GM10248 (cell line): ENCODE results near the gene GMDS.

ENCODE experiments used
- CTCF ChIA-PET: fragments of 300-600 bp; sonication (Branson Sonifier 250); formaldehyde crosslinking; extraction: SDS; loops from one replicate; lab custom pipeline; 2021; ENCODE audit warnings: antibody characterized with exemption; lab: Yijun Ruan, JAX
- POLR2A ChIA-PET: fragments of 350-650 bp; sonication (Branson Sonifier 250); formaldehyde crosslinking; extraction: SDS; loops from one replicate; lab custom pipeline; 2020; ENCODE audit warnings: antibody characterized with exemption; lab: Yijun Ruan, JAX
- DNase-seq: peaks from one replicate; pipeline ENCODE4 v3.0.0; 2012; ENCODE audit errors: extremely low spot score
- CTCF ChIP-seq: IDR thresholded peaks from 2 replicates; pipeline ENCODE4 v1.5.1; 2012; ENCODE audit warnings: mild to moderate bottlenecking, low read depth; ENCODE audit errors: extremely low read depth, missing control alignments, control extremely low read depth

Gene GMDS

DNA sequence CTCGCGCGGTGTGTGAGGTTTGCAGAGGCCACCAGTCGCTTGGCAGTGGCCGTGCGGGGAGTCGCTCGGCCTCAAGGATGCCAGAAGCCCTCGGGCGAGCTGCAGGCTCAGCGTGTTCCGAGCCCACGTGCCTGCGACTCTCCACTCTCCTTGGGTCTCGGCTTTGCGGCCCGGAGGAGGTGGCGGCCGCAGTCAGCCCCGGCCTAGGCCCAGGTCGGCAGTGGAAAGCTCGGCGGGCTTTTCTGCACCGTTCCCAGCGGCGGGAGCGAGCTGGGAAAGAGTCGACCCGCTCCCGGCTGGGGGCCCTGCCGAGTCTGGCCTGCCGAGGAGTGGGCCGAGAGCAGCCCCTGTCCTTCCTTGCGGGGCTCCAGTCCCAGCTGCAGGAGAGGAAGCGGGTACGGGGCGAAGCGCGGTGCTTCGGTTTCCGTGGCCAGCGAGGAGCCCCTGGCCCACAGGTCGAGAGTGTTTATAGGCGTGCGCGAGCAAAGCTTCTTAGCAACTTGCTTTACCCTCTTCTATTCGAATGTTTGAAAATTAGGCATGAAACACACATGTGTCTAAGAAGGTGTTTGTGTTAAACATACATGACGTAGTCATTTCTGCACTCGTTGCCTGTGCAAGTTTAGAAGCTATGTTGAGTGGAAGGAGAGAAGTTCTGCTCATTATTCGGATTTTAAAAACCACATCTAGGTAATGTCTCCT is 630.1 kb downstream of the GMDS start:
- ChIA-PET POLR2A (no interaction called here), CTCF (interaction anchor here (1.2 to 1.3 kb wide), 2 partner anchors 489 to 739 kb away, joined by 5 read pairs; no protein-coding TSS in a partner anchor)
- DNase-seq = no peak
- TF ChIP-seq CTCF = no peak

GRCh38 chr6:1614448-1615150 is 630.8 kb downstream of the GMDS start:
- ChIA-PET POLR2A (no interaction called here), CTCF (interaction anchor here (1.2 to 1.3 kb wide), 2 partner anchors 490 to 739 kb away, joined by 5 read pairs; no protein-coding TSS in a partner anchor)
- no peak for DNase-seq
- TF ChIP-seq CTCF = no peak

DNA sequence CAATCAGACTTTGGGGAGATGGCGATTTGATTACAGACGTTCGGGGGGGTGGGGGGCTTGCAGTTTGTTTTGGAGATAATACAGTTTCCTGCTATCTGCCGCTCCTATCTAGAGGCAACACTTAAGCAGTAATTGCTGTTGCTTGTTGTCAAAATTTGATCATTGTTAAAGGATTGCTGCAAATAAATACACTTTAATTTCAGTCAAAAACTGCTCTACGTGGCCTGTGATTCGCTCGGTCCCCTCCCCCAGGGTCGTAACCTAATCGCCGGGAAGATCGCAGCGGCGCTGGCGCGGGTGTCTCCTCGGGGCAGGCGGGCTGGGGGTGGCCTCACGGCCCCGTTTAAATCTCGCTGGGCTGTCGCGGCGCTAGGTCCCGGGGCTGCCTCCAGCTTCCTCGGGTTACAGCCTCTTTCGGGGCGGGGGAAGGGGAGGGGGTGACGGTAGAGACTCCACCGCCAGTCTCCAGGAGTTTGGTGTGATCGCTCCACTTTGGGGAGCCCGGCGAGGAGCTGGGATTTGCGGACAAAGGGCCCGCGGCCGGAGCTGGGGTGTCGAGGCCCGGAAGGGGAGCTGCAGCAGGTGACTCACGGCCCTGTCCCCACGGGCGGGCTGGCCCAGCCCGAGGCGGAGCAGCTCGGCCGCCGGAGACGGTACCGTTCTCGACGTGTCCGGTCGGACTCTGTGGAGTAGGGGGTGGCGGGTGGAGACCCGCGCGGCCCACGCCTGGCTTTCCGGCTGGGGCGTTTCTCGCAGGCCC is 631.5 kb downstream of the GMDS start:
- CTCF ChIA-PET = no interaction called here
- POLR2A ChIA-PET = no interaction called here
- DNase-seq = no peak

DNA sequence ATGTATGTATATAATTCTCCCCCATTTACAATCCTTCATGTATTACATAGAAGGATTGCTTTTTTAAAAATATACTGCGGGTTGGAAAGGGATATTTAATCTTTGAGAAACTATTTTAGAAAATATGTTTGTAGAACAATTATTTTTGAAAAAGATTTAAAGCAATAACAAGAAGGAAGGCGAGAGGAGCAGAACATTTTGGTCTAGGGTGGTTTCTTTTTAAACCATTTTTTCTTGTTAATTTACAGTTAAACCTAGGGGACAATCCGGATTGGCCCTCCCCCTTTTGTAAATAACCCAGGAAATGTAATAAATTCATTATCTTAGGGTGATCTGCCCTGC is 632.1 kb downstream of the GMDS start:
- no peak for DNase-seq

More for the DNA sequence above, 631.5 kb downstream of the GMDS start:
- no peak for TF ChIP-seq CTCF

DNA sequence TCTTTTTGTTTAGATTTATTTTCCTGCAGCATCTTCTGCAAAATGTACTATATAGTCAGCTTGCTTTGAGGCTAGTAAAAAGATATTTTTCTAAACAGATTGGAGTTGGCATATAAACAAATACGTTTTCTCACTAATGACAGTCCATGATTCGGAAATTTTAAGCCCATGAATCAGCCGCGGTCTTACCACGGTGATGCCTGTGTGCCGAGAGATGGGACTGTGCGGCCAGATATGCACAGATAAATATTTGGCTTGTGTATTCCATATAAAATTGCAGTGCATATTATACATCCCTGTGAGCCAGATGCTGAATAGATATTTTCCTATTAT is 632.5 kb downstream of the GMDS start:
- no peak for TF ChIP-seq CTCF
- DNase-seq = no peak
- POLR2A ChIA-PET = no interaction called here
- CTCF ChIA-PET = interaction anchor here (1.2 kb wide), 1 partner anchor 584 kb away, joined by 3 read pairs; no protein-coding TSS in a partner anchor

More for the DNA sequence above, 632.1 kb downstream of the GMDS start:
- ChIA-PET CTCF (no interaction called here), POLR2A (no interaction called here)
- no peak for TF ChIP-seq CTCF

- CTCF ChIA-PET = interaction anchor here (0.9 to 1.2 kb wide), 3 partner anchors 13 to 597 kb away, joined by 3 read pairs; no protein-coding TSS in a partner anchor
- POLR2A ChIA-PET = no interaction called here
- no peak for TF ChIP-seq CTCF
- no peak for DNase-seq
Measured at GRCh38 chr6:1612299-1612973, 633.0 kb downstream of the GMDS start.
